Kidney epithelial cell (primary cell): ENCODE measurements around the gene MAN1A1. TPM values are rescaled to one million over a fixed set of nuclear protein-coding genes. Genes with fewer than 3 reads are reported as not detected.

Source experiments
- DNase-seq: peaks from one replicate; pipeline ENCODE4 v3.0.0-alpha.2; 2010; ENCODE audit warnings: low read depth
- H3K27me3 ChIP-seq: 2 replicates; pipeline ENCODE4 v1.6.0; 2011; ENCODE audit warnings: low read length; ENCODE audit not compliant: control insufficient read depth, insufficient read depth
- H3K36me3 ChIP-seq: 2 replicates; pipeline ENCODE4 v1.5.1; 2011; ENCODE audit warnings: low read length; ENCODE audit not compliant: control insufficient read depth, insufficient read depth
- H3K4me3 ChIP-seq: 2 replicates; pipeline ENCODE4 v1.5.1; 2011; ENCODE audit warnings: low read depth, mild to moderate bottlenecking, control low read depth, low read length
- CTCF ChIP-seq: IDR thresholded peaks from 2 replicates; pipeline ENCODE4 v1.5.1; 2011; ENCODE audit warnings: mild to moderate bottlenecking, moderate library complexity, low read length, control low read depth, inconsistent platforms; ENCODE audit not compliant: insufficient read depth, poor library complexity, severe bottlenecking
- total RNA-seq: library from RNA; depleted of rRNA; stranded (reverse); fragments of >200 nt; gene quantifications from 2 replicates; pipeline ENCODE4 v1.2.3, GENCODE V29; 2015

Gene MAN1A1
- total RNA-seq, 1 donor from 2014 or later, result 15.0 TPM

GRCh38 chr6:119262612-119263011, 86.9 kb downstream of the MAN1A1 start:
- H3K27me3 ChIP-seq, result no peaks in the 10 kb centered on the region
- TF ChIP-seq CTCF, result no peak

GRCh38 chr6:119261944-119262284, 87.6 kb downstream of the MAN1A1 start:
- Histone ChIP-seq H3K27me3 (no peaks in the 10 kb centered on the region), H3K4me3 (no peak overlapping the region), H3K36me3 (no peaks in the 10 kb centered on the region)
- no peak for TF ChIP-seq CTCF
- no peak for DNase-seq

More at GRCh38 chr6:119262612-119263011, 86.9 kb downstream of the MAN1A1 start:
- Histone ChIP-seq H3K4me3 (no peak overlapping the region), H3K36me3 (no peaks in the 10 kb centered on the region)
- no peak for DNase-seq

GRCh38 chr6:119259027-119259426, 90.5 kb downstream of the MAN1A1 start:
- Histone ChIP-seq H3K4me3 (no peak overlapping the region), H3K36me3 (no peaks in the 10 kb centered on the region), H3K27me3 (no peaks in the 10 kb centered on the region)
- no peak for TF ChIP-seq CTCF
- no peak for DNase-seq

DNA sequence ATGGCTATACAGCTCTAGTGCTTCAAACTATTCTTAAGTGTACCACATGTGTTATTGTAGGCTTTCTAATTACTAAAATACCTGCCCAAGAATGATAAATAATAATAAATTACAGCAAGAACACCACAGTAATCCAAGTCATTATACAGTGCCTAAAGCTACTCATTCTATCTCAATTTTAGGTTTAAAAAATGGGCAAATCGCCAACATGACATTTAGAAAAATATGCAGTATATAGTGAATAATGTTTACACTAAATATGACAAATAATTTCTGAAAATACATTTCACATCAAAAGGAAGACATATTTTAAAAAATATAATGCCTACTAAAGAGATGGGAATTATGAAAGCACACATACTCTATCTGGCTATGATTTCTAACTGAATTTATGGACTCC, 91.8 kb downstream of the MAN1A1 start:
- TF ChIP-seq CTCF, result no peak

GRCh38 chr6:119256978-119257462, 92.5 kb downstream of the MAN1A1 start:
- DNase-seq, result no peak
- Histone ChIP-seq H3K4me3 (no peak overlapping the region), H3K27me3 (no peaks in the 10 kb centered on the region), H3K36me3 (no peaks in the 10 kb centered on the region)
- TF ChIP-seq CTCF, result no peak

More for the DNA sequence above, 91.8 kb downstream of the MAN1A1 start:
- no peak for DNase-seq
- H3K4me3 ChIP-seq, result no peak overlapping the region
- no peaks in the 10 kb centered on the region for H3K27me3 ChIP-seq
- H3K36me3 ChIP-seq, result no peaks in the 10 kb centered on the region

GRCh38 chr6:119256392-119256791, 93.2 kb downstream of the MAN1A1 start:
- Histone ChIP-seq H3K36me3 (no peaks in the 10 kb centered on the region), H3K4me3 (no peak overlapping the region), H3K27me3 (no peaks in the 10 kb centered on the region)
- TF ChIP-seq CTCF, result no peak
- no peak for DNase-seq
